Breast epithelium (tissue), 3 donors: ENCODE data around the gene ARHGAP45.

ENCODE experiments used
- CTCF ChIP-seq, 3 donors: fragments of 450-650 bp; IDR thresholded peaks; one replicate each; pipeline ENCODE4 v1.5.1; 2016 to 2017; ENCODE audit warnings: antibody characterized with exemption in 3 of 3, mild to moderate bottlenecking in 3 of 3, moderate library complexity in 3 of 3
- POLR2A ChIP-seq: fragments of 450-650 bp; IDR thresholded peaks from one replicate; pipeline ENCODE4 v1.6.1; 2016; ENCODE audit warnings: antibody characterized with exemption, mild to moderate bottlenecking, moderate library complexity
- POLR2AphosphoS5 ChIP-seq, 3 donors: sonication (generic); formaldehyde crosslinking; IDR thresholded peaks; one replicate each; pipeline ENCODE4 v1.6.1; 2017; ENCODE audit warnings: antibody characterized with exemption in 3 of 3

DNA sequence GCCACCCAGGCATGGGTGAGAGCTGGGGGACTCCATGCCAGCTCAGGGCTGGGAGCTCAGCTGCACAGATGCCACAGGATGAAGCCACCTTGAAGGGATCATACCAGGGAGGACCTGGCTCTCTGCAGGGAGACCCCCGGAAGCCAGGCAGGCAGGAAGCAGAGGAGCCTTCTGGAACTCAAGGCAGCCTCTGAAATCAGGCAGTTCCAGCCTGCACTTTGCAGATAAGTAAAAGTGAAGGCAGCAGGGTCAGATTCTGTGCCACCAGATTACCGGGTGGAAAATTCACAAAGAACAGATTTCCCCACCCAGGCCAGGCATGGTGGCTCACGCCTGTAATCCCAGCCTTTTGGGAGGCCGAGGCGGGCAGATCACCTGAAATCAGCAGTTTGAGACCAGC, 48.6 kb upstream of the ARHGAP45 start:
- no peak for TF ChIP-seq POLR2A
- TF ChIP-seq CTCF (IDR thresholded peaks at IDR 0.05): no peak
- no peak for TF ChIP-seq POLR2AphosphoS5 (IDR thresholded peaks at IDR 0.05)
